Suprapubic skin (tissue), 4 donors: Measurements from ENCODE around the gene LDHD.

Experiments used
- CTCF ChIP-seq, 2 donors: fragments of 200-600 bp in 1 of 2; fragments of 450-650 bp in 1 of 2; sonication (generic) in 1 of 2; IDR thresholded peaks; one replicate each; pipeline ENCODE4 v1.5.1; 2016 to 2019; ENCODE audit warnings: antibody characterized with exemption in 2 of 2, mild to moderate bottlenecking in 1 of 2, moderate library complexity in 1 of 2
- EP300 ChIP-seq: sonication (generic); formaldehyde crosslinking; IDR thresholded peaks from one replicate; pipeline ENCODE4 v1.6.1; 2017; ENCODE audit warnings: antibody characterized with exemption
- POLR2A ChIP-seq, 2 donors: fragments of 450-650 bp; IDR thresholded peaks; one replicate each; pipeline ENCODE4 v1.6.1; 2017; ENCODE audit warnings: antibody characterized with exemption in 2 of 2, mild to moderate bottlenecking in 2 of 2, moderate library complexity in 2 of 2
- POLR2AphosphoS5 ChIP-seq, 3 donors: sonication (generic); formaldehyde crosslinking; IDR thresholded peaks; one replicate each; pipeline ENCODE4 v1.6.1; 2017; ENCODE audit warnings: antibody characterized with exemption in 3 of 3

- no peak for TF ChIP-seq CTCF (IDR thresholded peaks at IDR 0.05)
- no peak for TF ChIP-seq POLR2A (IDR thresholded peaks at IDR 0.05)
- no peak for TF ChIP-seq EP300
- TF ChIP-seq POLR2AphosphoS5 (IDR thresholded peaks at IDR 0.05), result no peak
Observed at GRCh38 chr16:75097941-75098901, 18.4 kb downstream of the LDHD start.
